Immature natural killer cell (primary cell): ENCODE data around the gene MINK1. TPM values are rescaled to one million over a fixed set of nuclear protein-coding genes. Genes with fewer than 3 reads are reported as not detected.
A peak's percentile ranks its signal among the peaks of the same experiment; 100 is the strongest.
"Not testable (repeated sequence)": the region's sequence is repeated elsewhere in the genome, so short reads cannot be mapped to it uniquely, and the experiment has no call there.

Experiments used
- DNase-seq, 3 donors: peaks; one replicate each; pipeline ENCODE4 v3.0.0; 2022; ENCODE audit warnings: mixed read lengths in 1 of 3
- H3K27ac Mint-ChIP-seq, 6 donors: one replicate each; pipeline ENCODE4 v1.8.0; 2020; ENCODE audit warnings: mixed read lengths in 6 of 6, mild to moderate bottlenecking in 5 of 6, inconsistent platforms in 4 of 6, moderate library complexity in 3 of 6
- H3K27me3 Mint-ChIP-seq, 3 donors: one replicate each; pipeline ENCODE4 v1.8.0; 2020 to 2021; ENCODE audit warnings: low read depth in 3 of 3, mild to moderate bottlenecking in 3 of 3, mixed read lengths in 3 of 3, moderate library complexity in 3 of 3, inconsistent platforms in 1 of 3
- H3K36me3 Mint-ChIP-seq, 3 donors: one replicate each; pipeline ENCODE4 v1.8.0; 2020; ENCODE audit warnings: mixed read lengths in 3 of 3, inconsistent platforms in 2 of 3, mild to moderate bottlenecking in 2 of 3
- H3K4me1 Mint-ChIP-seq, 2 donors: one replicate each; pipeline ENCODE4 v1.8.0; 2020; ENCODE audit warnings: inconsistent platforms in 2 of 2, mild to moderate bottlenecking in 2 of 2, mixed read lengths in 2 of 2, moderate library complexity in 1 of 2
- H3K4me3 Mint-ChIP-seq, 5 donors: one replicate each; pipeline ENCODE4 v1.8.0; 2020; ENCODE audit warnings: mild to moderate bottlenecking in 5 of 5, mixed read lengths in 5 of 5, inconsistent platforms in 3 of 5, moderate library complexity in 3 of 5
- H3K9me3 Mint-ChIP-seq, 6 donors: one replicate each; pipeline ENCODE4 v1.8.0; 2020; ENCODE audit warnings: mild to moderate bottlenecking in 6 of 6, mixed read lengths in 6 of 6, inconsistent platforms in 4 of 6, moderate library complexity in 3 of 6
- polyA plus RNA-seq, 3 donors: library from polyadenylated mRNA; unstranded; fragments of 300-500 nt; fragmentation: Illumina TruSeq; gene quantifications; one replicate each; pipeline ENCODE4 v1.2.3, GENCODE V29; 2021

MINK1 gene
- polyA plus RNA-seq, 3 donors from 2014 or later: 2.0 to 13.5 (median 3.8) TPM

DNA sequence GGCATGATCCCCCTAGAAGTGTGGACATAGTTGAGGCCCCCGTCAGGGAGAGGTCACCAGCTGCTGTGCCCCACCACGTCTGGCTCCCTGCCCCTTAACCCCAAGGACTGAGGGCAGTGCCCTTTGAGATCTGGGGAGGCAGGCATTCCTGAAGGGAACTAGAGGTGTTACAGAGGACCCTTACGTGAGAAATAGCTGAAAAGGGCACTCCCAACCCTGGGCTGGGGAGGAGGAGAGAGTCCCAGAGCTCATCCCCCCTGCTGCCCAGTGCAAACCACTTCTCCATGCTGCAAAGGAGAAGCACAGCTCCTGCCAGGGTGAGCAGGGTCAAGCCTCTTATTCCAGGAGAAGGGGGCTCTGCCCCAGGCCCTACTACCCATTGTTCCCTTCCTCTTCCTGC, 10.3 kb upstream of the MINK1 start:
- DNase-seq: no peak
- Mint-ChIP-seq H3K27ac (no peak overlapping the region), H3K27me3 (peaks cover 0 to 2% (median 0%) of the 10 kb centered on the region in 3 donors), H3K9me3 (no peaks in the 10 kb centered on the region), H3K4me1 (no peaks in the 10 kb centered on the region), H3K4me3 (no peak overlapping the region), H3K36me3 (no peaks in the 10 kb centered on the region)

DNA sequence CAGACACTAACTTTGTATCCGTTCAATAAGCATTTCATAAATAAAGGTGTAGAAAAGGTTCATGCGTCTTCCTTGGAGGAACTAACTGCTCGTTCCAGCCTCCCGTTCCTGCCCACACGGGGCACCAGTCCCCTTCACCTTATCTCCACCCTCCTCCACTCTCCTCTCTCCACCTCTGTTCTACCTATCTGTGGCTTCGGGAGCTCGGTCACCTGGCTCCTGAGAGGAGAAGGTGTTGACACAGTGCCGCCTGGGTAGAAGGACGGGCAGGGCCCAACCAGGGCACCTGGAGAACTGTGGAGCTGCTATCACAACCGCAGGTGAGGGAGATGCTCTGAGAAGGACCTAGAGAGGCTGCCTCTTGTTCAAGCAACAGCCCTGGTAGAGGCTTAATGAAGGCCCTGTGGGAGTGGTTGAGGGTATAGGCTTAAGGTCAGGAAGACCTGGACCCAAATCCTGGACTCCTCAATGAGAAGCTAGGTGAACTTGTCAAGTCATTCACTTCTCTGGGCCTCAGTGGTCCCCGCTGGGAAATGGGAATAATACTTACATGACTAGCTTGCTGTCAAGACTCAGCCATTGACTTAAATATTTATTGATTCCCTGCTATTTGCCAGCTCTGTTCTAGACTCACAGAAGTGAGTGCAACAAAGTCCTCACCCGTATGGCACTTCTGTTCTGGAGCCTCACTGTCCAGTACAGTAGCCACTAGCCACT, 9.6 kb upstream of the MINK1 start:
- Mint-ChIP-seq H3K4me1 (no peaks in the 10 kb centered on the region), H3K27ac (no peak overlapping the region), H3K4me3 (no peak overlapping the region), H3K9me3 (no peaks in the 10 kb centered on the region), H3K36me3 (no peaks in the 10 kb centered on the region), H3K27me3 (peaks cover 0 to 2% (median under 1%) of the 10 kb centered on the region in 3 donors)
- no peak for DNase-seq

DNA sequence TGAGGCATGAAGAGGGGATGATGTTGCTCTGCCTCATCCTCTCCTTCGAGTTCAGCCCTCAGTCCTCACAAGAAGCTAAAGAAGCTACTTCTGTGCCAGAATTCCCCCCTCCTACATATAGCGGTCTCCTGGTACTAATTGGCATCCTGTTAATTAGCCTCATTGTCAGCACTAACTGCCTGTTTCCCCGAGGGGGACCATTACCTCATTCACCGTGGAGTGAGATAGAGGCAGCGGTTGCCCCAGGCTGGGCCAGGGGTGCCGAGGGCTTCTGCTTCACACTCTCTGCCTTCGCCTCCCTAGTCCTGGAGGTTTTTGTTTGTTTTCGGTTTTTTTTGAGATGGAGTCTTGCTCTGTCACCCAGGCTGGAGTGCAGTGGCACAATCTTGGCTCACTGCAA, 5.7 kb upstream of the MINK1 start:
- Mint-ChIP-seq H3K36me3 (no peaks in the 10 kb centered on the region), H3K27ac (no peak overlapping the region), H3K4me1 (peaks cover 0 to under 1% of the 10 kb centered on the region in 2 donors), H3K9me3 (no peaks in the 10 kb centered on the region), H3K27me3 (peaks cover 0 to 2% (median 2%) of the 10 kb centered on the region in 3 donors), H3K4me3 (no peak overlapping the region)
- DNase-seq: no peak

DNA sequence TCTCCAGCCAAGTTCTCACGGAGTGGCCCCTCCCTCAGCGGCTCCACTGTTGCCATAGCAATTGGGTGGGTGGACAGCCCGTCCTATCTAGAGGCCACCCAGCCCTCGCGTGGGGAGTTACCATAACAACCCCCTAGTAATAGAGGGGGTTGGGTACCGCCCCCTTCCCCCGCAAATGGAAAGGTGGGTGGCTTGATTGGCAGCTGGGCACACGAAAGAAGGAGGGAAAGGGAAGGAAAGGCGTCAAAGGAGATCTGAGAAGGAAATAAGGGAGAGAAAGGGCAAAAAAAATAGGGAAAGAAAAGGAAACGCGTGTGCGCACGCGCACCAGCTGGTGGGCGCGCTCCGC, 337 bp upstream of the MINK1 start:
- Mint-ChIP-seq H3K4me3 (peak overlapping the region; percentile 94 to 98 (median 96)), H3K4me1 (peaks cover 30 to 36% of the 10 kb centered on the region in 2 donors), H3K27me3 (peaks cover 5 to 12% (median 8%) of the 10 kb centered on the region in 3 donors), H3K27ac (peak overlapping the region; percentile 88 to 98 (median 98))
- not testable (repeated sequence) for DNase-seq, H3K36me3 Mint-ChIP-seq, H3K9me3 Mint-ChIP-seq

DNA sequence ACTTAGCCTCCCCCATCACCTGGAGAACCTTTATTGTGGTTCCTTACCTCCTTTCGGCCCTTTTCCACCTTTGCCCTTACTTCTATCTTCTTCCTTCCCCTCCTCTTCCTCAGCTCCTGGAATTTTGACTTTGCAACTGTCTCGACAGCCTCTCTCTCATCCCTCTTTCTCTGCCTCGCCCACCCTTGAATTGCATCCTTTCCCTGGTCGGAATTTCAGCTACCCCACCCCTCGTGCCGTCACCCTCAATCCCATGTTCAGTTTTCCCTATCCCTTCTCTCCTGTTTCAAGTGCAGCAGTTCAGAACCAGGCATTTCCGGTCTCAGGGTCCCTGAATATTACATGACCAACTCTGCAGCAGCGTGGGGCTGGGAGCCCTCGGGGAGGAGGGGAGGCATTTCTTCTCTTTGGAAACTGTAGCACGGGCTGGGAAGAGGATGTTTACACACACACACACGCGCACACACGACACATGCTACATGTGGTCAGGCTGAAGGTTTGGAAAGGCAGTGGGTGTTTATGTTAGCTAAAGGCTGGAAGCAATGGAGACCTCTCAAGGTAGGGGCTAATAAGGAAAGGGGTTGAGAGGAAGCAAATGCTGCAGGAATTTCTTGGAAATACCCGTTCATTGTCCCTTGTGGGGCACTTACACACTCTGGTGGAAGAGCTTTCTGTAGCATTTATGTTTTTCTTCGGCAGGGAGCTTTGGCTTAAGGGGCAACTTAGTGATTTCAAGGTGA, 971 bp downstream of the MINK1 start:
- peak overlapping the region; percentile 83 to 96 (median 87) for H3K27ac Mint-ChIP-seq
- H3K27me3 Mint-ChIP-seq: peaks cover 5 to 10% (median 8%) of the 10 kb centered on the region in 3 donors
- peak in 1 of 3 donors; percentile 17 for DNase-seq
- no peaks in the 10 kb centered on the region for H3K9me3 Mint-ChIP-seq
- H3K36me3 Mint-ChIP-seq: peaks cover 0 to 3% (median 0%) of the 10 kb centered on the region in 3 donors
- H3K4me3 Mint-ChIP-seq: peak overlapping the region; percentile 86 to 94 (median 88)
- peaks cover 30 to 40% of the 10 kb centered on the region in 2 donors for H3K4me1 Mint-ChIP-seq

DNA sequence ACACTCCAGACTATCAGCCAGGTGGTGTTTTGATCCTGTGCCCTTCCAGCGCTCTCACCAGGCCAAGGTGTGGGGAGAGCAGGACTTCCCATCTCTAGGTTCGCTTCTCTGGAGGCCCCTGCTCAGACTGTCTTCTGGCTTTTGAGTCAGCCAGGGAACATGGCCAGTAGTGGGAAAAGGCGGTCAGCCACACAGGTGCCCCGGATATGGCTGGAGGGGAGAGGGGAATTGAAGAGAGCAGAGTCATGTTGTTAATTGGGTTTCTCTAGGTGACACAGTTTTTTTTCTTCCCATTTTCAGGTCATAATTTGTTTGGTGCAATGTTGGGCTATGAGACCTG, 1.5 kb downstream of the MINK1 start:
- H3K4me1 Mint-ChIP-seq: peaks cover 30 to 45% of the 10 kb centered on the region in 2 donors
- H3K9me3 Mint-ChIP-seq: no peaks in the 10 kb centered on the region
- H3K27me3 Mint-ChIP-seq: peaks cover 5 to 10% (median 8%) of the 10 kb centered on the region in 3 donors
- H3K36me3 Mint-ChIP-seq: peaks cover 0 to 3% (median 0%) of the 10 kb centered on the region in 3 donors
- H3K4me3 Mint-ChIP-seq: peak overlapping the region; percentile 86 to 94 (median 88)
- no peak for DNase-seq
- H3K27ac Mint-ChIP-seq: peak overlapping the region; percentile 83 to 96 (median 87)

DNA sequence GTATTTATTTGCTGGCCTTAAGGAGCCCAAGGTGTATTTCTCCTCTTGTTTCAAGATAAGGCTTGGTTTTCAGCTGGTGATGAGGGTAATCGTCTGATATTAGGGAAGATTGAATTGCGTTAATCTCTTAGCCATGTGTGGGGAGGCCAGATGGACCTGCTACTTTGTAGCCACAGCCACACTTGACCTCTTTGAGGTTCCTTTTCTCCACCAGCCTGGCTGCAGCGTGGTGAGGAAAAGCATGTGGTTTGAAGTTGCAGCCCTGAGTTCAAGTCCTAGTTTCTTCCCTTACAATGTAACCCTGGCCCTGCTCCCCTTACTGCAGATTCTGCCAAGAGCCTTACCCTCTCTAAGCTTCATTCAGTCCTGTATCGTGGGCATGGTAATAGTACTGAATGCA, 3.1 kb downstream of the MINK1 start:
- peaks cover 5 to 10% (median 8%) of the 10 kb centered on the region in 3 donors for H3K27me3 Mint-ChIP-seq
- peaks cover 0 to 3% (median 0%) of the 10 kb centered on the region in 3 donors for H3K36me3 Mint-ChIP-seq
- no peaks in the 10 kb centered on the region for H3K9me3 Mint-ChIP-seq
- H3K4me3 Mint-ChIP-seq: peak overlapping the region in 2 of 5 donors; percentile 17 to 27
- H3K27ac Mint-ChIP-seq: peak overlapping the region; percentile 40 to 75 (median 56)
- H3K4me1 Mint-ChIP-seq: peaks cover 44 to 61% of the 10 kb centered on the region in 2 donors
- no peak for DNase-seq

DNA sequence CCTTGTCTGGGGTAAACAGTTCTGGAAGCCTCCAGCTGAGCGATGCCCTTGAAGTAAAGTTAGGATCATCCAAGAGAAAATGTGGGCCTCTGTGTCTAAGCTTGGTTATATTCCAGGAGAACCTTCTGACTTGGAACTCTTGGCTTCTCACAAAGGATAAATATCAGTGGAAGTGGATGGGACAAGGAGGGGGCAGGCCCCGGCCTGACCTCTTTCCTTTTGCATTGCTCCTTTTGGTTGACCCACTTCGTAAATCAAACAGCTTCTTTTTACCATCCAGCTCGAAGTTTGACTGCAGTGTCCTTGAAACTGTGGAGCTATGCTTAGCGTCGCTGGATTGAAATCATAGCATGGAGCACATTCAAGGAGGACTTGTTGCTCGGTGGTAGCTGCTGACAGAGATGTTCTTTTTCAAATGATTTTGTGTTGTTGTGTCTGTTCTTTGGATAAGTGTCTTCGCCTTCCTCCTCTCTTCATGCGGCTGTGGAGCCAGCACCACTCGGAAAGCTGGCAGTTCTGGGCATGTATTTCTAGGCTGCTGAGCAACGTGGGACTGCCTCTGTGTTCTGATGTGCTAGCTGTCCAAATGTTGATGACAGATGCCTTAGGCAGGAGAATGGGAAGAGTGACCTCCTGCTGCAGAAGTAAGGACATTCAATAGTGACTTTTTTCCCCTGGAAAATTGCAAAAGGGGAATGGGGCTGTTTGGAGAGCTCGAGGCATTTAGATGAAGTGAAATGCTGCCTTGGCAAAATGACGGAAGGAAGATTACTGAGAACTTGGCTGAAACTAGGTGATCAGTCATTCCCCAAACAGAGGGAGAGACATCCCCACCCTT, 4.5 kb downstream of the MINK1 start:
- Mint-ChIP-seq H3K4me1 (peaks cover 48 to 67% of the 10 kb centered on the region in 2 donors), H3K4me3 (peak overlapping the region in 1 of 5 donors; percentile 0), H3K36me3 (peaks cover 0 to 3% (median 0%) of the 10 kb centered on the region in 3 donors)

DNA sequence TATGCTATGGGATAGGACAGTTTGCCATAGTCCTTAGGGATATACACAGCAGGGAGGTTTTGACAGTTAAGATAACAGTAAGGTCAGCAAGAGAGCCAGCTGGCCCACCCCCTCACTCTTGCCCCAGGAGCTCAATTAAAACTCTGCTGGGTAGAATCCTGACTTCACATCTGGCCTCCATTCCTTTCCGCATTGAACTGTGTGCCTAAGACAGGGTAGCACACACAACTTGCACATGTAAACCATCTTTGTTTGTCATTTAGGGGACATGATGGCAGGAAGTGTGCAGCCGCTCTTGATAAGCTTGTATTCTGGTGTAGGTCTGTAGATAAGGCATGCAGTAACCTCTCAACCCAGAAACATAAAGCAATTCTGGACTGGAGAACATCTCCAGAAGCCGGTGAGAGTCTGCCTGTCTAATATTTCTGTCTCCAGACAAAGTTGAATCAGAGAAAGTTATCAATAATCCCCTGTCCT, 5.2 kb downstream of the MINK1 start:
- Mint-ChIP-seq H3K27ac (no peak overlapping the region), H3K4me1 (peaks cover 49 to 70% of the 10 kb centered on the region in 2 donors), H3K27me3 (peaks cover 2 to 6% (median 4%) of the 10 kb centered on the region in 3 donors), H3K9me3 (no peaks in the 10 kb centered on the region), H3K4me3 (no peak overlapping the region), H3K36me3 (peaks cover 0 to 3% (median 0%) of the 10 kb centered on the region in 3 donors)
- no peak for DNase-seq

More for the DNA sequence above, 4.5 kb downstream of the MINK1 start:
- H3K27me3 Mint-ChIP-seq: peaks cover 5 to 10% (median 6%) of the 10 kb centered on the region in 3 donors
- no peaks in the 10 kb centered on the region for H3K9me3 Mint-ChIP-seq
- H3K27ac Mint-ChIP-seq: peak overlapping the region in 2 of 6 donors; percentile 45 to 58
- no peak for DNase-seq

DNA sequence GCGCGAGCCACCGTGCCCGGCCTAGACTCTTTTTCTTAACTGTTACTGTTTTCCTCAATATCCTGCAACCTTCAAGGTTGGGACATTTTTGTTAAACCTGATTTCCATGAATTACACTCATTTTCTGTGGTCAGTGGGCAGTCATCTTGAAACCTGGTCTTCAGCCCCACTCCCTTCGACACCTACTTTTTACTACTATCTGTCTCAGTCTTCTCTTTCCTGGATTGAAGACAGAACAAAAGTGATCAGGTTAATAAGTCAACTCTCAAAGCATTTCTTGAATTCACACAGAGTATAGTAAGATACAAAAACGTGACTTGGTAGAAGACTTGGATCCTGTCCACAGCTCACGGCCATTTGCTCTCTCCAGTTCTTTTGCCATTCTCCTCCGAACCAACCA, 6.1 kb downstream of the MINK1 start:
- no peak overlapping the region for H3K4me3 Mint-ChIP-seq
- peaks cover 1 to 2% (median 2%) of the 10 kb centered on the region in 3 donors for H3K27me3 Mint-ChIP-seq
- H3K4me1 Mint-ChIP-seq: peaks cover 45 to 64% of the 10 kb centered on the region in 2 donors
- no peak overlapping the region for H3K27ac Mint-ChIP-seq
- H3K9me3 Mint-ChIP-seq: no peaks in the 10 kb centered on the region
- H3K36me3 Mint-ChIP-seq: peaks cover 0 to 3% (median 0%) of the 10 kb centered on the region in 3 donors
- no peak for DNase-seq

DNA sequence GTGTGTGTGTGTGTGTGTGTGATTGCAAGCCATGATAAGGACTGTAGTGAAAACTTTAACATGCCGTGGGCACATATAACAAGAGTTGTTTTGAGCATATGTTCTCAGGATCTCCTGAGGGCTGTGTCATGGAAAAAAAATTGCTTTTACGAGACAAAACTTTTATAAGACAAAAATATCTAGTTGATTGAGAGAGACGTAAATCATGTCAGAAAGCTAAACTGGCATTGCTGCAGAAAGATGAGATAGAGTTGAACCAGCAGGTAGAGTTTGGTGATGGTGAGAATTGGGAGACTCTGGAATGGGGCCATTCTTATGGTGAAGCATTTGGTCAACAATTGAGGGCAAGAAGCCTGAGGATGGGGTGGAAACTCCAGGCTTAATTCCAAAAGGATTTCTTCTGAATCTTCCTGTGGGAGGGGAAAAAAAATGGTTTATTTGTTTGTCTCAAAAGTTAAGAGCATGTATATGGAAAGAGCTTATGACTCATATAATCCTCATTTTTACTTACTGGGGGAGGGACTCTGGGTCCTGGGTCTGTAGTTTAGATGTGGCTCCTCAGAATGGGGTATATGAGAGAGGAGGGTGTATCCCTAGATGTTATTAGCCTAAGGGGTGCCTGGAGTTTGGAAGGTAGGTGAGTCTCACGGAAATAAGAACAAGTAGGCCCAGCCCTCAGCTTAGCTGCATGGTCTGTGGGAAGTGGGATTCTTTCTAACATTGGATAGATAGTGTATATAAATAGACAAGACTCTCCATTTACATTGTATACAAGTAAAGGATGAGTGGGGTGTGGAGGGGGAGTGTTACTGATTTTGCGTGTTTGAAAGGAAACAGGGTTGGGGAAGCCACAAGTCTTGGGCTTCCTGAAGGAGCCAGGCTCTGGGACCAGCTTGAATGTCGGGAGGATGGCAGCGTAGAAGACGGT, 7.1 kb downstream of the MINK1 start:
- Mint-ChIP-seq H3K4me1 (peaks cover 37 to 64% of the 10 kb centered on the region in 2 donors), H3K4me3 (peak overlapping the region in 2 of 5 donors; percentile 6 to 35), H3K27ac (peak overlapping the region in 1 of 6 donors; percentile 48), H3K36me3 (peaks cover 0 to 3% (median 0%) of the 10 kb centered on the region in 3 donors), H3K27me3 (no peaks in the 10 kb centered on the region), H3K9me3 (no peaks in the 10 kb centered on the region)
- no peak for DNase-seq

DNA sequence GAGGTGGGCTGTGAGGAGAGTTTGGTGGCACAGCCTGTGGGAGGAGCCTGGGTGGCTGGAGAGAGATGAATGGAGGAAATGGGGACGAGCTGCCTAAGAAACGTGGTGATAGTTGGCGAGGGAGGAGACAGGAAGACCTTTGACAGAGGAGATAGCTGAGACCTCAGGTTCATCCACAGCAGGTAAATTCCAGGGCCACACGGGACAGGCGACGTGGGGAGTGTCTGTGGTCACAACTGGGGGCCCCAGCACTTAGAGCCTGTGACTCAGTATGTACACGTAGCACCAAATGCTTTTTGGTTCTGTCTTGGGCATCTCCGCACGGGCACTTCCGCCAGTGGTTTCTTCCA, 7.7 kb downstream of the MINK1 start:
- no peaks in the 10 kb centered on the region for H3K27me3 Mint-ChIP-seq
- H3K9me3 Mint-ChIP-seq: no peaks in the 10 kb centered on the region
- H3K4me3 Mint-ChIP-seq: peak overlapping the region in 1 of 5 donors; percentile 6
- peaks cover 0 to 3% (median 0%) of the 10 kb centered on the region in 3 donors for H3K36me3 Mint-ChIP-seq
- peak overlapping the region in 1 of 6 donors; percentile 48 for H3K27ac Mint-ChIP-seq
- no peak for DNase-seq
- peaks cover 31 to 60% of the 10 kb centered on the region in 2 donors for H3K4me1 Mint-ChIP-seq
